Neuron (in vitro differentiated cells): ENCODE results near the gene FZD4.
"Not testable (repeated sequence)": the region's sequence is repeated elsewhere in the genome, so short reads cannot be mapped to it uniquely, and the experiment has no call there.

Source experiments
- H2AFZ ChIP-seq: one replicate; pipeline ENCODE4 v1.6.1; 2013; ENCODE audit warnings: low read depth, mild to moderate bottlenecking, inconsistent platforms, low read length, moderate library complexity
- H3K27me3 ChIP-seq: one replicate; pipeline ENCODE4 v1.6.1; 2013; ENCODE audit warnings: low read length; ENCODE audit not compliant: insufficient read depth
- H3K36me3 ChIP-seq: one replicate; pipeline ENCODE4 v1.6.1; 2013; ENCODE audit warnings: low read length; ENCODE audit not compliant: insufficient read depth
- H3K4me1 ChIP-seq: one replicate; pipeline ENCODE4 v1.6.1; 2013; ENCODE audit warnings: low read length; ENCODE audit not compliant: insufficient read depth
- H3K4me3 ChIP-seq: 2 replicates; pipeline ENCODE4 v1.5.1; 2013; ENCODE audit warnings: mild to moderate bottlenecking, low read length, moderate library complexity
- H3K9me3 ChIP-seq: one replicate; pipeline ENCODE4 v1.6.1; 2013; ENCODE audit warnings: low read length

Gene FZD4

GRCh38 chr11:86955111-86955360, 159 bp downstream of the FZD4 start:
- Histone ChIP-seq H3K9me3 (no peaks in the 10 kb centered on the region), H3K27me3 (no peaks in the 10 kb centered on the region), H3K36me3 (peaks cover 15% of the 10 kb centered on the region), H2AFZ (peak overlapping the region; percentile 71), H3K4me1 (peaks cover 19% of the 10 kb centered on the region), H3K4me3 (peak overlapping the region; percentile 54)

GRCh38 chr11:86954269-86955110, 705 bp downstream of the FZD4 start:
- H3K4me1 ChIP-seq, result peaks cover 19% of the 10 kb centered on the region
- peak overlapping the region; percentile 71 for H2AFZ ChIP-seq
- H3K4me3 ChIP-seq, result peak overlapping the region; percentile 54
- peaks cover 15% of the 10 kb centered on the region for H3K36me3 ChIP-seq
- H3K9me3 ChIP-seq, result no peaks in the 10 kb centered on the region
- H3K27me3 ChIP-seq, result no peaks in the 10 kb centered on the region

- Histone ChIP-seq H2AFZ (no peak overlapping the region), H3K9me3 (no peaks in the 10 kb centered on the region), H3K4me3 (no peak overlapping the region), H3K27me3 (no peaks in the 10 kb centered on the region), H3K36me3 (peaks cover 15% of the 10 kb centered on the region), H3K4me1 (peaks cover 9% of the 10 kb centered on the region)
These were observed 2.8 kb downstream of the FZD4 start for GRCh38 chr11:86952221-86952875.

GRCh38 chr11:86951706-86952105, 3.5 kb downstream of the FZD4 start:
- Histone ChIP-seq H3K36me3 (peaks cover 15% of the 10 kb centered on the region), H3K4me1 (peaks cover 7% of the 10 kb centered on the region), H3K27me3 (no peaks in the 10 kb centered on the region), H3K4me3 (no peak overlapping the region), H3K9me3 (no peaks in the 10 kb centered on the region), H2AFZ (no peak overlapping the region)

- H3K4me1 ChIP-seq, result peaks cover 4% of the 10 kb centered on the region
- peaks cover 20% of the 10 kb centered on the region for H3K36me3 ChIP-seq
- no peaks in the 10 kb centered on the region for H3K27me3 ChIP-seq
- no peak overlapping the region for H2AFZ ChIP-seq
- no peak overlapping the region for H3K4me3 ChIP-seq
- H3K9me3 ChIP-seq, result no peaks in the 10 kb centered on the region
These were observed 4.6 kb downstream of the FZD4 start for GRCh38 chr11:86950661-86950995.

GRCh38 chr11:86949995-86950660, 5.1 kb downstream of the FZD4 start:
- Histone ChIP-seq H3K9me3 (no peaks in the 10 kb centered on the region), H3K4me1 (peaks cover 4% of the 10 kb centered on the region), H2AFZ (no peak overlapping the region), H3K27me3 (no peaks in the 10 kb centered on the region), H3K4me3 (no peak overlapping the region), H3K36me3 (peaks cover 20% of the 10 kb centered on the region)

- H3K9me3 ChIP-seq, result no peaks in the 10 kb centered on the region
- H3K27me3 ChIP-seq, result no peaks in the 10 kb centered on the region
- no peak overlapping the region for H3K4me3 ChIP-seq
- H2AFZ ChIP-seq, result no peak overlapping the region
- H3K36me3 ChIP-seq, result peaks cover 20% of the 10 kb centered on the region
- no peaks in the 10 kb centered on the region for H3K4me1 ChIP-seq
These were observed 6.5 kb downstream of the FZD4 start for GRCh38 chr11:86948733-86949132.

GRCh38 chr11:86947541-86947940, 7.7 kb downstream of the FZD4 start:
- Histone ChIP-seq H3K27me3 (no peaks in the 10 kb centered on the region), H3K4me1 (no peaks in the 10 kb centered on the region), H3K36me3 (peaks cover 20% of the 10 kb centered on the region), H3K9me3 (no peaks in the 10 kb centered on the region), H2AFZ (no peak overlapping the region), H3K4me3 (no peak overlapping the region)

GRCh38 chr11:86943505-86943904, 11.7 kb downstream of the FZD4 start:
- H3K36me3 ChIP-seq, H3K27me3 ChIP-seq, H3K9me3 ChIP-seq, H2AFZ ChIP-seq, H3K4me1 ChIP-seq, H3K4me3 ChIP-seq: not testable (repeated sequence)

- Histone ChIP-seq H3K9me3 (no peaks in the 10 kb centered on the region), H3K4me3 (no peak overlapping the region), H2AFZ (no peak overlapping the region), H3K27me3 (no peaks in the 10 kb centered on the region), H3K36me3 (peaks cover 9% of the 10 kb centered on the region), H3K4me1 (no peaks in the 10 kb centered on the region)
These were observed 13.2 kb downstream of the FZD4 start for GRCh38 chr11:86941871-86942599.

- Histone ChIP-seq H2AFZ (no peak overlapping the region), H3K4me3 (no peak overlapping the region), H3K27me3 (no peaks in the 10 kb centered on the region), H3K4me1 (no peaks in the 10 kb centered on the region), H3K9me3 (no peaks in the 10 kb centered on the region), H3K36me3 (peaks cover 7% of the 10 kb centered on the region)
These were observed 13.9 kb downstream of the FZD4 start for GRCh38 chr11:86941077-86941870.

GRCh38 chr11:86940122-86940777, 14.9 kb downstream of the FZD4 start:
- Histone ChIP-seq H3K4me1 (no peaks in the 10 kb centered on the region), H3K4me3 (no peak overlapping the region), H3K36me3 (peaks cover 4% of the 10 kb centered on the region)

More at GRCh38 chr11:86940122-86940777, 14.9 kb downstream of the FZD4 start:
- no peaks in the 10 kb centered on the region for H3K9me3 ChIP-seq
- no peaks in the 10 kb centered on the region for H3K27me3 ChIP-seq
- H2AFZ ChIP-seq, result no peak overlapping the region
